ENCODE results near the gene AHDC1. TPM values are rescaled to one million over a fixed set of nuclear protein-coding genes. Genes with fewer than 3 reads are reported as not detected.

AHDC1 gene
- total RNA-seq, 1 experiment from 2014 or later, result 33.7 TPM

DNA sequence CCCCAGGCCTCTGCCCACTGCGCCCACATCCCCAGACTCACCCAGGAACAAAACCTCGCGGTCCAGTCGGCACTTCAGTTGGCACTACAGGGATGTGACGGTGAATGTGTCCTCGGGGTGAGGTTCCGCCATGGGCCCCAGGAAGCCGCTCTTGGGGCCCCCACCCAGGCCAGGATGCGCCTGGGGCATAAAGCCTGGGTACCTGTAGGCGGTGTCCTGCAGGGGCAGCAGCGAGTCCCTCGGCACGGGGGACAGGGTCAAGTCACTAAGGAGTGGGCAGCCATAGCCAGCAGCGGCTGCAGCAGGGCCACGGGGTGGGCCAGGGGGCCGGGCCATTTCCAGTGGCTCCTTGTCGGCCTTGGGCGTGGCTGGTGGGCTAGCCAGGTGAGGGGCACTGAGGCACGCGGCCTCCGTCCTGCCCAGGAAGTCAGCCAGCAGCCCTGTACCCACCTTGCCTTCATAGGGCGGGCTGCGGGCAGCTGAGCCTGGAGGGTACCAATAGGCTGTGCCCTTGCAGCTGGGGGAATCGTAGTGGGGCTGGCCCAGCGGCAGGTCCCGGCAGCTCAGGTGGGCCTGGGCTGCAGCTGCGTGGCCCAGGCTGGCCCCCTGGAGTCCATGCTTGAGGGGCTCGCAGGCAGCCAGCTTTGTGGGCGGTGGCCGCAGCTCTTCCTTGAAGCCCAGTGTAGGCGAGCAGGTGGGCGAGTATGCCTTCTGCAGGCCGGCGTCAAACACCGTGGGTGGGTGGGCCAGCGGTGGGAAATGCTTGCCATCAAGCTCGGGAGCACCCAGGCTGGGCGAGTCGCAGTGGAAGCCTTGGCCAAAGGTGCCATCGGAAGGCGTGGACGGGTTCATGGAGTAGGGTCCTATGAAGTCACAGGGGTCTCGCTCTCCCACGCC is 56.5 kb downstream of the AHDC1 start:
- intact Hi-C loops (cut with micrococcal nuclease), result no loop called here
- TF ChIP-seq, protein P1, sequence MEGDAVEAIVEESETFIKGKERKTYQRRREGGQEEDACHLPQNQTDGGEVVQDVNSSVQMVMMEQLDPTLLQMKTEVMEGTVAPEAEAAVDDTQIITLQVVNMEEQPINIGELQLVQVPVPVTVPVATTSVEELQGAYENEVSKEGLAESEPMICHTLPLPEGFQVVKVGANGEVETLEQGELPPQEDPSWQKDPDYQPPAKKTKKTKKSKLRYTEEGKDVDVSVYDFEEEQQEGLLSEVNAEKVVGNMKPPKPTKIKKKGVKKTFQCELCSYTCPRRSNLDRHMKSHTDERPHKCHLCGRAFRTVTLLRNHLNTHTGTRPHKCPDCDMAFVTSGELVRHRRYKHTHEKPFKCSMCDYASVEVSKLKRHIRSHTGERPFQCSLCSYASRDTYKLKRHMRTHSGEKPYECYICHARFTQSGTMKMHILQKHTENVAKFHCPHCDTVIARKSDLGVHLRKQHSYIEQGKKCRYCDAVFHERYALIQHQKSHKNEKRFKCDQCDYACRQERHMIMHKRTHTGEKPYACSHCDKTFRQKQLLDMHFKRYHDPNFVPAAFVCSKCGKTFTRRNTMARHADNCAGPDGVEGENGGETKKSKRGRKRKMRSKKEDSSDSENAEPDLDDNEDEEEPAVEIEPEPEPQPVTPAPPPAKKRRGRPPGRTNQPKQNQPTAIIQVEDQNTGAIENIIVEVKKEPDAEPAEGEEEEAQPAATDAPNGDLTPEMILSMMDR (IDR thresholded peaks at IDR 0.05 in 2 of 3, conservative IDR thresholded peaks at IDR 0.05 in 1 of 3; ENCODE audit: borderline replicate concordance in 1 of 3, insufficient read depth in 1 of 3, low read depth in 2 of 3, low read length in 2 of 3), result peak in 2 of 3 experiments; percentile 44 to 47; a peak in 4 of 6 replicates
- TF ChIP-seq POLR2A (IDR thresholded peaks at IDR 0.05; ENCODE audit: borderline replicate concordance, extremely low read depth, insufficient read depth, insufficient read length) (no peak), CEBPB (IDR thresholded peaks at IDR 0.05; ENCODE audit: low read depth) (no peak), RAD21 (IDR thresholded peaks at IDR 0.05; ENCODE audit: low read depth) (no peak)
- Histone ChIP-seq H3K27ac (ENCODE audit: low read depth, low read length) (no peak overlapping the region; the same call in 1 of the 2 replicates), H4K20me1 (ENCODE audit: insufficient read depth) (no peaks in the 10 kb centered on the region), H3K27me3 (ENCODE audit: insufficient read depth, low read length) (no peaks in the 10 kb centered on the region), H3K4me3 (replicated peaks in 1 of 2; ENCODE audit: low read depth in 1 of 2, low read length in 2 of 2) (no peak overlapping the region), H2AFZ (ENCODE audit: low read depth, low read length, poor library complexity, severe bottlenecking) (no peak overlapping the region), H3K9ac (ENCODE audit: low read length) (no peak overlapping the region), H3K4me2 (ENCODE audit: low read length) (no peak overlapping the region), H3K9me2 (ENCODE audit: insufficient read depth) (no peaks in the 10 kb centered on the region), H3K4me1 (ENCODE audit: control insufficient read depth in 1 of 2, insufficient read depth in 2 of 2, low read length in 2 of 2) (peaks cover 18 to 41% of the 10 kb centered on the region in 2 experiments), H3K9me3 (ENCODE audit: control insufficient read depth in 1 of 2, insufficient read depth in 1 of 2, low read depth in 1 of 2, low read length in 2 of 2) (no peaks in the 10 kb centered on the region), H3K36me3 (ENCODE audit: control insufficient read depth in 1 of 2, insufficient read depth in 2 of 2, low read length in 2 of 2) (peaks cover 2 to 29% of the 10 kb centered on the region in 2 experiments; a peak in 3 of 4 replicates), H3K79me2 (ENCODE audit: insufficient read depth, low read length) (peaks cover 32% of the 10 kb centered on the region)
- RAD21 ChIA-PET (ENCODE audit: low non-redundant PET in 1 of 2, low total read pairs in 2 of 2, uncharacterized antibody in 2 of 2, unreplicated experiment in 2 of 2), result no interaction called here
- POLR2A ChIA-PET, result interaction anchor here (1.1 kb wide), 1 partner anchor 10 kb away, joined by 3 read pairs; no protein-coding TSS in a partner anchor
- ATAC-seq (no peak), DNase-seq (ENCODE audit: low read depth, low spot score) (no peak)
- CTCF ChIA-PET, result interaction anchor here (3.2 kb wide), 1 partner anchor 10 kb away, joined by 26 read pairs; no protein-coding TSS in a partner anchor
- BruUV-seq (replicated peaks), result no TSS peak

DNA sequence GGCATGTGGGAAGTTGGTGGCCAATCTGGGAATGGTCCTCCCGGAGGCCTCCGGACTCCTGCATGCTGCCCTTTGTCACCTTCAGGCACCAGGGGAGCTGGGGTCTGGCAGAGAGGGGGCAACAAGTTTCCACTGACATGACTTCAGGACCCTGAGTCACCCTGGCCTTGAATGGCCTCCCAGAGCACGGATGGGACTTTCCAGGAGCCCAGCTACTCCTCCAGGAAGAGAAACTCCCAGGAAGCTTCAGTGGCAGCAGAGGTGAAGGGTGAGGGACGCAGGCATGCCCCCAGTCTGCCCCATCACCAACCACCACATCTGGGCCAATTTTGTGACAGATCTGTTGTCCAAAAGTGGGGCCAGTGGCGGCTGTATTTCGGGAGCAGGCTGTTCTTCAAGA is 58.1 kb downstream of the AHDC1 start:
- H3K9me3 ChIP-seq (ENCODE audit: control insufficient read depth in 1 of 2, insufficient read depth in 1 of 2, low read depth in 1 of 2, low read length in 2 of 2), result no peaks in the 10 kb centered on the region
- peaks cover 41% of the 10 kb centered on the region for H3K79me2 ChIP-seq (ENCODE audit: insufficient read depth, low read length)
- no peak overlapping the region for H3K9ac ChIP-seq (ENCODE audit: low read length)
- H3K27ac ChIP-seq (ENCODE audit: low read depth, low read length), result no peak overlapping the region
- H3K27me3 ChIP-seq (ENCODE audit: insufficient read depth, low read length), result no peaks in the 10 kb centered on the region
- POLR2A ChIA-PET, result no interaction called here
- peaks cover 0 to 21% of the 10 kb centered on the region in 2 experiments; a peak in 3 of 4 replicates for H3K36me3 ChIP-seq (ENCODE audit: control insufficient read depth in 1 of 2, insufficient read depth in 2 of 2, low read length in 2 of 2)
- no peaks in the 10 kb centered on the region for H3K9me2 ChIP-seq (ENCODE audit: insufficient read depth)
- ATAC-seq, result no peak
- no peak overlapping the region for H3K4me3 ChIP-seq (replicated peaks in 1 of 2; ENCODE audit: low read depth in 1 of 2, low read length in 2 of 2)
- CTCF ChIA-PET, result no interaction called here
- intact Hi-C loops (cut with micrococcal nuclease), result no loop called here
- TF ChIP-seq ELF1 (IDR thresholded peaks at IDR 0.05; ENCODE audit: borderline replicate concordance, low read depth), result no peak
- no peak for TF ChIP-seq CEBPB (IDR thresholded peaks at IDR 0.05; ENCODE audit: low read depth)
- no peak for TF ChIP-seq YY1 (IDR thresholded peaks at IDR 0.05; ENCODE audit: extremely low read depth, insufficient replicate concordance, low read depth, low read length)
- TF ChIP-seq POLR2AphosphoS5 (IDR thresholded peaks at IDR 0.05; ENCODE audit: low read depth, low read length), result no peak
- no peak for TF ChIP-seq SP1 (IDR thresholded peaks at IDR 0.05; ENCODE audit: low read depth)
- no peak for TF ChIP-seq EZH2 (IDR thresholded peaks at IDR 0.05)
- no peak overlapping the region for H3K4me2 ChIP-seq (ENCODE audit: low read length)
- no peaks in the 10 kb centered on the region for H4K20me1 ChIP-seq (ENCODE audit: insufficient read depth)
- no peak for DNase-seq (ENCODE audit: low read depth, low spot score)
- H3K4me1 ChIP-seq (ENCODE audit: control insufficient read depth in 1 of 2, insufficient read depth in 2 of 2, low read length in 2 of 2), result peaks cover 33 to 57% of the 10 kb centered on the region in 2 experiments
- no peak overlapping the region for H2AFZ ChIP-seq (ENCODE audit: low read depth, low read length, poor library complexity, severe bottlenecking)
- RAD21 ChIA-PET (ENCODE audit: low non-redundant PET in 1 of 2, low total read pairs in 2 of 2, uncharacterized antibody in 2 of 2, unreplicated experiment in 2 of 2), result no interaction called here
- no TSS peak for BruUV-seq (replicated peaks)

Data from HCT116 (cell line).